Fibroblast of villous mesenchyme (primary cell): Measurements from ENCODE around the gene ANKK1. TPM values are rescaled to one million over a fixed set of nuclear protein-coding genes. Genes with fewer than 3 reads are reported as not detected.

Source experiments
- DNase-seq: peaks from one replicate; pipeline ENCODE4 v3.0.0-alpha.2; 2010; ENCODE audit warnings: low read depth
- H3K4me3 ChIP-seq: 2 replicates; pipeline ENCODE4 v1.5.1; 2011; ENCODE audit warnings: low read depth, mild to moderate bottlenecking, low read length
- CTCF ChIP-seq: IDR thresholded peaks from 2 replicates; pipeline ENCODE4 v1.5.1; 2012; ENCODE audit warnings: low read depth, mild to moderate bottlenecking, low read length; ENCODE audit not compliant: insufficient read depth
- total RNA-seq: library from RNA; depleted of rRNA; stranded (reverse); fragments of >200 nt; gene quantifications from 2 replicates; pipeline ENCODE4 v1.2.3, GENCODE V29; 2012

Gene ANKK1
- total RNA-seq, 1 donor = under 0.01 TPM

- H3K4me3 ChIP-seq = no peak overlapping the region
- DNase-seq = no peak
- no peak for TF ChIP-seq CTCF
Observed at GRCh38 chr11:113397821-113398220, 10.2 kb downstream of the ANKK1 start.

GRCh38 chr11:113398669-113399430, 11.3 kb downstream of the ANKK1 start:
- no peak overlapping the region for H3K4me3 ChIP-seq
- no peak for DNase-seq
- TF ChIP-seq CTCF = no peak

- no peak for TF ChIP-seq CTCF
- H3K4me3 ChIP-seq = no peak overlapping the region
- DNase-seq = no peak
Observed at GRCh38 chr11:113400631-113401230, 13.2 kb downstream of the ANKK1 start.

GRCh38 chr11:113401718-113402117, 14.1 kb downstream of the ANKK1 start:
- no peak overlapping the region for H3K4me3 ChIP-seq
- no peak for TF ChIP-seq CTCF
- DNase-seq = no peak

- DNase-seq = no peak
- no peak for TF ChIP-seq CTCF
- no peak overlapping the region for H3K4me3 ChIP-seq
Observed at GRCh38 chr11:113404859-113405430, 17.4 kb downstream of the ANKK1 start.

GRCh38 chr11:113405724-113406478, 18.3 kb downstream of the ANKK1 start:
- no peak overlapping the region for H3K4me3 ChIP-seq
- TF ChIP-seq CTCF = no peak

More at GRCh38 chr11:113405724-113406478, 18.3 kb downstream of the ANKK1 start:
- no peak for DNase-seq
